RKO (cell line): ENCODE results near the gene NLRP9.

Experiments
- DNase-seq: peaks from one replicate; pipeline ENCODE4 v3.0.0-alpha.2; 2016; ENCODE audit warnings: low spot score

NLRP9 gene

DNA sequence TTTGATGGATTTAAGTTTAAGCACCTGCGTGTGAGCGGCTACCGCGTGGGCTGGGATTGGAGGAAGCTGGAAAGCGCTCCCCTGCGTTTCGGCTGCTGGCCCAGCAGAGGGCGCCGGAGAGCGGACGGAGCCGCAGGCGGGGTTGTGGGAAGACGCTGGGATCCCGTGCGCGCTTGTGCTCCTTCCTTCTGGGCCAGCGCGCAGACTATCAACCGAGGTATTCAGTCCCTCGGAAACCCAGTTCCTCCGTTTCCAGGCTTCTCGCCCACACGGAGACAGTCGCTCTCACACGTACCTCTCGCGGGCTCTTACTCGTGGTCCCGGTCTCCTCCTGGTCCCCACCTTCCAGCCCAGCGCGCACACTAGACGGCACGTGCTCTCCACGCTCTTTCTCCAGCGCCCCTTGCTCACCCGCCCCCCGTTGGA lies 34.4 kb downstream of the NLRP9 start:
- DNase-seq: no peak

DNA sequence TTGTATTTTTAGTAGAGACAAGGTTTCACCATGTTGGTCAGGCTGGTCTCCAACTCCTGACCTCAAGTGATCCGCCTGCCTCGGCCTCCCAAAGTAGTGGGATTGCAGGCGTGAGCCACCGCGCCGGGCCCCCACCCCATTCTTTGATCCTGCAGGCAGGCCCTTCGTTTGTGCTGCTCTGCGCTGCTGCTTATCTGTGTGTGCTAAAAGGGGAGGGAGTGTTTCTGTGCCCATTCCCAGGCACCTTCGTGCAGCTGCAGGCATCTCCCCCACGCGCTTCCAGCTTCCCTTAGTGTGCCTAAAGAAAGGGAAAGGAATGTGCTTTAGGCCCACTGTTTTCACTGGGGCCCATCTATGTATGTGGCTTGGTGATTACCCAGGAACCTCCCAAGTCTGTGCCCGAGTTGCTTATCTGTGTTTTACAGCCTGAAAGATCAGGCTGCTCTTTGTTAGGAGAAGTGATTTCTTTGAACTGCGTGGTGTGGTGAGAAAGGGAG lies 36.0 kb downstream of the NLRP9 start:
- DNase-seq: no peak

DNA sequence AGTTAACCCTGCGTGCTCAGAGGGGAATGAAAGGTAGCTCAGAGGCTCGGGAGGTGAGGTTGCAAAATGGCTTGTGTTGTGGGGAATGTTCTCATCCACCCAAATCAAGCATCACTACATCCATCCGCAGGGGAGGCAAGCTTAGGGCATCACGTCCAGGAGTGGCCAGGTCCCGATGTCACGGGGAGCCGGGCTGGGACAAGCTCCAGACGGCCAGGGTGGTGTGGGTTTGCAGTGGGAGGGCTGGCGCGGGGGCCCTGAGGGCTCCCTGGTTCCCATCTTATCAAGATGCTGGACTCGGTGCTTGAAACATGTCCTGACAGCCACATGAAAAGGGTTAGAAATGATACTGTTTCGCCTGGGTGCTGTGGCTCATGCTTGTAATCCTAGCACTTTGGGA lies 37.4 kb downstream of the NLRP9 start:
- DNase-seq: no peak

DNA sequence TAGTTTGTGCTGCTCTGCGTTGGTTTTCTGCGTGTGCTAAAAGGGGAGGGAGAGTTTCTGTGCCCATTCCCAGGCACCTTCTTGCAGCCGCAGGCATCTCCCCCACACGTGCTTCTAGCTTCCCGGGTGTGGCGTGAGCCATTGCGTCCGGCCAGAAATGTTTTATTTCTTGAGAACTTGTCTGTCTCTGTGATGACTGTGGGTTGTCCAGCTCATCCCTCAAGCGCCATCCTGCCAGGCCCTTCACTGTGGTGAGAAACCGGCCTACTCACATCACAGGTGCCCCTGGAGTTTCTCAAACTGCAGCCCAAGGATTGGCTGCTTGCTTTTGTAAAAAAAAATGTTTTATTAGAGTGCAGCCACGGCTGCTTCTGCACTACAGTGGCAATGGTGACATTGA lies 39.0 kb downstream of the NLRP9 start:
- DNase-seq: no peak

DNA sequence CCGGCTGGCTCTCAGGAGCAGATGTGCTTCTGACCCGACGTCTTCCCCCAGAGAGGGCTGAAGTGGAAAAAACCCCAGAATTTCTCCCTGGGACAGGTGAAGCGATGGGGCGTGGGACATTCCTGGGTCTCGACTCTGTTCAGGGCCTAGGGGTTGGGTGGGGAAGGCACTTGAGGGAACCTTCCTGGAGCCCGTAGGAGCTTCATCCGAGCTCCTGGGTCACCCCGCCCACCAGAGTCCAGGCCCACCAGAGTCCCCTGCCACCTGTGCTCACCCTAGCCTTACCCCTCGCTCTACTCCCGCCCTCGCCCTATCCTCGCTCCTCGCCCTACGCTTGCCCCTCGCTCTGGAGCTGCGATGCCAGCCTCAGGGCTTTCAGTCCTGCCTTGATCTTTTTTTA lies 39.9 kb downstream of the NLRP9 start:
- no peak for DNase-seq

DNA sequence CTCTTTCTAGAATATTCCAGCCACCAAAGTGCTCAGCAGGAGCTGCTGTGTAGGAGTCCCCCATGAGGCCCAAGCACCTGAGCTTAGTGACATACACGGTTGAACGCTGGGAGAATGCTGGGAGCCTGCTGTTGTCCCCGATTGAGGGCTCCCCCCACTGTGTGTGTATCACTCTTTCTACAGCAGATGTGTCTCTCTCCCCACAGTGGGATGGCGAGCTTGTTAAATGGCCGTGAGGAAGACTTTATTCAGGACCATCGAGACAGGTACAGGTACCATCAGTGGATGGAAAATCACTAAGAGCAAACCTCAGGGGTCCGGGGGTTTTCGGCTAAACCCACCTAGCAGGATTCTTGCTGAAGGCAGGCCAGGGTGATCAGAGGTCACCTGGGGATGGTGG lies 40.5 kb downstream of the NLRP9 start:
- DNase-seq: no peak

DNA sequence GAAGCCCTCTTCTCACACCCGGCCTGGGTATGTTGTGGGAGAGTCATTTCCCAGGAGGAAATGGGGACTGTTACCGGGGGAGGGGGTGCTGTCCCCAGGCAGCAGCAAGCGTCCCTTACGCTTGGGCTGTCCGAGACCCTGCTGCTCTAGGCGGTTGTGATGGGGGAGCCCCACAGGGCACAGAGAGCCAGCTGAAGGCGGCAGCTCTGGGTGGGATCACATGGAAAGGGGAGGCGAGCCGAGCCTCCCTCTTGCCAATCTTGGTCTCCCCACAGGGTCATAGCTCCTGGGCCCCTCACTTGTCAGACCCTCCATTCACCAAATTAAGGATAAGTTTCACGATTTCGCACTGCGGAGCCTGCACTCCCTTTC lies 41.1 kb downstream of the NLRP9 start:
- no peak for DNase-seq

DNA sequence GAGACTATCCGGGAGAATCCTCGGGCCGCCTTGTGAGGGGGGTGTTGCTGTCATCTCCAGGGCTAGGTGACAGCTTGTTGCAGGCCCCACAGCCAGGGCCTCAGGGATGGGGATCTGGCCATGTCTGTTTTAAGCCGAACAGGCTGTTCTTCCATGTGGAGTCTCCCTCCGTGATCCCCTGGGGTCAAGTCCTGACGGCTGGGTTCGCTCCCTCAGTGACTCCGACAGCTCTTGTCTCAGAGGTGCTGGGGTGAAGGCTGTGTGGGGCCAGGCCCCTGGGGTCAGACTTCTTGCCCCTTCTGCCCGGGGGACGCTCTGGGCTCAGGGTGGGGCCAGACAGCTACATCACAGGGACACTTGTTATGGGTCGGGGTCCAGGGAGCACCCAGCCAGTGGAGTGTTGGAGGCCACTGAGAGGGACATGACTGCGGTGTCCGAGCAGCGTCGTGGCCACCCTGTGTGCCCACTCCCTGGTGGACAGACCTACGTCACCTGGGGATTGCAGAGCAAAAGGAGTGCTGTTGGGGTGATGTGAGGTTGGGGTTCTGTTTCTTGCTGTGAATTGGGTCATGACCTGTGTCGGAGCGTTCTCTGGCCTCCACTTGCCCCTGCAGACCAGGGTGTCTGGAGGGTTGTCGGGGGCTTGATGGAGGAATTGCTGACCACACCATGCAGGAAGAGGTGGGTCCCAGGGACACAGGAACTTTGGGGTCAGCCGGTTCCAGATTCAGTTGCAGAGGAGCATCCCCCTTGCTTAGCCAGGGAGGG lies 41.7 kb downstream of the NLRP9 start:
- DNase-seq: no peak

DNA sequence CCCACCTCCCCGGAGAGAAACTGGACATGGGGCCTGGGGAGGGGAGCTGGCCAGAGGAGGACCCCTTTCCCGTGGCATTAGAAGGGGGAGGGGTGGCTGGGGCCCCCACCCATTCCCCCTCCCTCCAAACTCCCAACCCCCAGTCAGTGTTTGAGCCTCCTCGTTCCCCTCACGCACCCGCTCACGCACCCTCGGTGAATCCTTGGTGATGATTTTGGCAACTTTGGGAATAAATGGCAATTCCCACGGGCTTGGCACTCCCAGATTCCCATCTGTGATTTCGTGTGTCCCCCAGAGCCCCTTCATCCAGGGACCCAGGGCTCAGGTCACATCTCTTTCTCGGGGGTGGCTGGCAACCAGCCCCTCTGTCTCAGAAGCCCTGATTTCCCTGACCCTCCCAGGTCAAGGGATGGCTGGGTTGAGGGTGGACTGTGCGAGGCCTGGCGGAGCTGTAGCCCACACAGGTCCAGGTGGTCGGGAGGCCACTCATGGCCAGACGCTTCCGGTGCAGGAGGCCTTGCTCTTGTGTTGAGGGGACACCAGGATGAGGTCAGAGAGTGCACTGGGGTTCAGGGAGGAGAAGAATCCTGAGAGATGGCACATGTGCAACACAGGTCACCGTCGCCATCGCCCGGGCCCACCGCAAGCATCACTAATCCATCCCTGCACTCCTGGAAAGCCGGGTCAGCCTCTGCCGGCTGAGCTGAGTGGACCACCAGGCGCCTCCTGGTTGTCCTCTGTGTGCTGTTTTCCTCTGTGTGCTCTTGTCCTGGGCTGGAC lies 42.5 kb downstream of the NLRP9 start:
- no peak for DNase-seq

DNA sequence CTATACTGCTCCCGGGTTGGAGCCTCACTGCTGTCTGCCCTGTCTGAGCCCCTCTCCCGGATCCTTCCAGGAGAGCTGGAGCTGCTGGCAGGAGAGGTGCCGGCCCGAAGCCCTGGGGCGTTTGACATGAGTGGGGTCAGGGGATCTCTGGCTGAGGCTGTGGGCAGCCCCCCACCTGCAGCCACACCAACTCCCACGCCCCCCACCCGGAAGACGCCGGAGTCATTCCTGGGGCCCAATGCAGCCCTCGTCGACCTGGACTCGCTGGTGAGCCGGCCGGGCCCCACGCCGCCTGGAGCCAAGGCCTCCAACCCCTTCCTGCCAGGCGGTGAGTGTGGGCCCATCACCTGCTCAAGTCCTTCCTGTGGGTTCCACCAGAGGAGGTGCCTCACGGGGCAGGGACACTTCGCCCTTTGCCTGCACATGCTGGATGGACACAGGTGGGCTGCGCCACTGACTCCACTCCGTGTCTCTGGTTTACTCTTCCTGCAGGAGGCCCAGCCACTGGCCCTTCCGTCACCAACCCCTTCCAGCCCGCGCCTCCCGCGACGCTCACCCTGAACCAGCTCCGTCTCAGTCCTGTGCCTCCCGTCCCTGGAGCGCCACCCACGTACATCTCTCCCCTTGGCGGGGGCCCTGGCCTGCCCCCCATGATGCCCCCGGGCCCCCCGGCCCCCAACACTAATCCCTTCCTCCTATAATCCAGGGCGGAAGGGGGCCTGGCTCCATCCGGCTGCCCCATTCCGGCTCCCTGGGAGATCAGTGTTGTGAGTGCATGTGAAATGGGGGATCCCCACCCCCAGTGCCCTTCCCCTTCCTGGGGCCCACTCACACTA lies 43.3 kb downstream of the NLRP9 start:
- DNase-seq: no peak

DNA sequence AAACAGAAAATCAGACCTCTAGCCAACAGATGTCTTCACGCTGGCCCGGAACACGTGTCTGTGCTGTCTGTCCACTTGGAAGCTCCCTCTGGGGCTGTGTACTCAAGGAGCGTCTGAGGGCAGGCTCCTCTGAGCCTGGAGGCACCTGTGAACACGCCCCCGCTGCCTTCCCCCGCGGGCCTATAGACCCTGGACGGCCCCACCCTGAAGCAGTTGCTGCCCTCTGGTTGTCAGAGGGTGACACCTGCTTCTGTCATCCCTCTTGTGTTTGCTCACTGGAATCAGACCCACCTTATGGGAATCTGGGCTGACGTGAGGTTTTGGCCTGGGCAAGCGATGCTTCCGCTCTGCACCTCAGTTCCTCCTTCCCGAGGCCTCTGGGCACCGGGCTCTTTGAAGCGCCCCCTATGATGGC lies 44.0 kb downstream of the NLRP9 start:
- DNase-seq: no peak

DNA sequence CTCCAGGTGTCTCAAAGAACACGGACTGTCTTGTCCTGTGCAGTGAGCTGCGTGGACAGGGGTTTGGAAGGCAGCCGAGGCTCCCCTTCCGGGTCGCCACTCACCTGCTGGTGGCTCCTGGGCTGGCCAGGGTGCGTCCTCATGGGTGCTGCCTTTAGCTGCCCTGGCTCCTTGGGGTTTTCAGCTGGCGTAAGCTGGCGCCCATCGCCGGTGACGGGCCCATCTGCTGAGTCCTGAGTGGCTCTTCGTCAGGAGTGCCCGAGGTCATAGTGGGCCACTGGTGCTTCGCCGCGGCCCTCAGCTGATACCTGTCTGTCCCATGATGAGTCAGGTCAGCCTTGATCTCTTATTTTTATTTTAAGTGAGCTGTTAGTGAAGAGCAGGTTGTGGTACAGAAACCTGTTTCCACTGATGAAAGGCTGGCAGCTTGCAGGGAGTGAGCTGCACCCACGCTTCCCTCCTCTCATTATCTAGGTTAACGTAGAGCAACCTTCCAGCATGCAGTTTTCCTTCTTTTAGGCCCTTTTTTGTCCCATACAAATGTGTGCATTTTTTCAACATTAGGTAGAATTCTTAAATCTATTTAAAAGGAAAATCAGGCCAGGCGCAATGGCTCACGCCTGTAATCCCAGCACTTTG lies 44.7 kb downstream of the NLRP9 start:
- DNase-seq: no peak

DNA sequence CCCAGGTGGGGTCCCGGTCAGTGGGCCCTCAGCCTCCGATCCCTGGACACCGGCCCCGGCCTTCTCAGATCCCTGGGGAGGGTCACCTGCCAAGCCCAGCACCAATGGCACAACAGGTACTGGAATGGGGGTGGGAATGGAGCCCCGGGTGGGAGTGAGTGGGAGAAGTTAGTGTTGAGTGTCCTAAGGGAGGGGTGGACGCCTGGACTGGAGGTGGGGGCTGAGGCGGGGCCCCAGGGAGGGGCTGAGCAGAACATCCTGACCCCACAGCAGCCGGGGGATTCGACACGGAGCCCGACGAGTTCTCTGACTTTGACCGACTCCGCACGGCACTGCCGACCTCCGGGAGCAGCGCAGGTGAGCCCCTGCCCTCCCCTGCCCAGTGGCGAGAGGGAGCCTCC lies 45.5 kb downstream of the NLRP9 start:
- DNase-seq: no peak

DNA sequence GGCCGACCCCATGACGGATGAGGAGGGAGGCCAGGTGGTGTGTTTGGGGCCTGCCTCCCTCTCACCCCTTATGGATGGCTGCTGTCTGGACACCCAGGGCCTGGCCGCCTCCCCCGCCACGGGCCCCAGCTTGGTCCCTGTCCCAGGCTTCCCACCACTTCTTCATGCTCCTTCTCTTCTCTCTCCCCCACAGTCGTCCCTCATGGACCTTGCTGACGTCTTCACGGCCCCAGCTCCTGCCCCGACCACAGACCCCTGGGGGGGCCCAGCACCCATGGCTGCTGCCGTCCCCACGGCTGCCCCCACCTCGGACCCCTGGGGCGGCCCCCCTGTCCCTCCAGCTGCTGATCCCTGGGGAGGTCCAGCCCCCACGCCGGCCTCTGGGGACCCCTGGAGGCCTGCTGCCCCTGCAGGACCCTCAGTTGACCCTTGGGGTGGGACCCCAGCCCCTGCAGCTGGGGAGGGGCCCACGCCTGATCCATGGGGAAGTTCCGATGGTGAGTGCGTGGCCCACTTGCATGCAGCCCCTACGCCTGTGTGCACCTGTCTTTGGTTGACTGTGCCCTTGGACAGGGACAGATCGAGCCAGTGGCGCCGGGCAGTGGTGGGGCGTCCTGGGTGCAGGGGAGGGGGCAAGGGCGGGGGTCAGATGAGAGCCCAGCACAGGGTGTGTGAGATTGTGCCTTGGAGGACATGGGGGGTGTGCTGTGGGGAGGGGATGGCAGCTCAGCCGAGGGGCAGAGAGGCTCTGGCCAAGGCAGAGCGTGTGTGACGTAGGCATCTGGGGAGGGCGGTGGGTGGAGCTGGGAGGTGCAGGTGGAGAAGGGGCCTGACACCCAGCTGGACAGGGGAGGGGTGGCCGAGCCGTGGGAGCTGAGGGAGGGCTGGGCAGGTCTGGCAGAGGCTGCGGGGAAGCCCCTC lies 46.4 kb downstream of the NLRP9 start:
- DNase-seq: no peak

DNA sequence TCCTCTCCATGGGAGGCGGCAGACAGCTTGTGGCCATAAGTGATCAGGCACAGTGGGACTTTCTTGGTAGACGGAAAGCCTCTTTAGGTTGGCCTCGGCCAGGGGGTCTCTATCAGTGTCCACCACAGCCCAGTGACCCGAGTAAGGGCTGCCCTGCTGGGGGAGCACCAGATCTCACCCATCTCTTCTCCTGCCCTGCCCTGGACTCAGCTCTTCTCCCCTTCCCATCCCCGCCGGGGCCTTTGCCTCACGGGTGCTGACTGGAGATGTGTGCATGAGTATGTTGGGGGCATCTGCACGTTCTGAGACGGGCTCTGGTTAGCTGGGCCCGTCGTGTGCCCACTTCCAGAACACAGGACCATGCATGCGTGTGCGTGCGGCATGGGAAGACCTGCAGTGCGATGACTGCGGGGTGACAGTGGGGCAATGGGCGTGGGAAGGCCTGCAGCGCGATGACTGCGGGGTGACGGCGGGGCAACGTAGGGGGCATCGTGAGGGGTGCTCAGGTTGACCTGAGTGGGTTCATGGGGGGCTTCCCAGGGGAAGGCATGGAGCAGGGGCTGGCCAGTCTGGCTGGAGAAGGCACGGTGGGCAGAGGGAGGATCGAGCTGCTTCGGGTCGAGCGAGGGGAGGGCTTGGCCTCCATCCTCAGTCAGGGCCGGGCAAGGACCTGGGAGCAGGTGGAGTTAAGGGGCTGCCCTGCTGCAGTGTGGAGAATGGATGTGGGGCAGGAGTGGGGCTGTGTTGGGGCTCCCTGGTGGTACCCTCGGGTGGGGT lies 47.2 kb downstream of the NLRP9 start:
- DNase-seq: no peak

DNA sequence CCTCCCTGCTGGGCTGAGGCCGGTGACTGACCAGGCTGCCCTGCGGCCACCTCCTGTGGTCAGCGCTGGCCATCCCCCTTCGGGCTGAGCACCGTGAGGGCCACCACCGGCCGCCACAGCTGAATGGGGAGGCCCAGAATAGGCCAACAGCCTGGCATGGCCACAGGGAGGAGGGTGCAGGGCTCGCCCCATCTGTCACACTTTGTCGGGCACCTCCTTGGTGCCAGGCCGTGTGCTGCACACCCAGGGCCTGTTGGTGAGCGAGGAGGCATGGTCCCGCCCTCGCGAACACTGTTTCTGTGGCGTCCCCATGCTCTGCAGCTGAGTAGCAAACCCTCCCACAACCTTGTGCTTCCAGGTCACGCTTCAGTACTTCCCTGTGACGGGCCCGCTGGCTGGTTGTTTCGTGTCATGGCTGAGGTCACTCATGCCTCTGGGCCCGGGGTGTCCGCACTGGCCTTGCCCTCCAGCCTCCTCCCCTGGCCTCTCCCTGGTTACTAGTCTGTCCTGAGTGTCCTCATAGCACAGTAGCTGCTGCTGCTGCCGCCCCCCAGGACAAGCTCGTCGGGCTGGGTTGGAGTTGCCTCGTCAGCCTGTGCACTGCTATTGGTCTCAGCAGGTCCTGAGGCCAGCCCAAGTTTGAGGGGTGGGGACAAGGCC lies 48.0 kb downstream of the NLRP9 start:
- no peak for DNase-seq

DNA sequence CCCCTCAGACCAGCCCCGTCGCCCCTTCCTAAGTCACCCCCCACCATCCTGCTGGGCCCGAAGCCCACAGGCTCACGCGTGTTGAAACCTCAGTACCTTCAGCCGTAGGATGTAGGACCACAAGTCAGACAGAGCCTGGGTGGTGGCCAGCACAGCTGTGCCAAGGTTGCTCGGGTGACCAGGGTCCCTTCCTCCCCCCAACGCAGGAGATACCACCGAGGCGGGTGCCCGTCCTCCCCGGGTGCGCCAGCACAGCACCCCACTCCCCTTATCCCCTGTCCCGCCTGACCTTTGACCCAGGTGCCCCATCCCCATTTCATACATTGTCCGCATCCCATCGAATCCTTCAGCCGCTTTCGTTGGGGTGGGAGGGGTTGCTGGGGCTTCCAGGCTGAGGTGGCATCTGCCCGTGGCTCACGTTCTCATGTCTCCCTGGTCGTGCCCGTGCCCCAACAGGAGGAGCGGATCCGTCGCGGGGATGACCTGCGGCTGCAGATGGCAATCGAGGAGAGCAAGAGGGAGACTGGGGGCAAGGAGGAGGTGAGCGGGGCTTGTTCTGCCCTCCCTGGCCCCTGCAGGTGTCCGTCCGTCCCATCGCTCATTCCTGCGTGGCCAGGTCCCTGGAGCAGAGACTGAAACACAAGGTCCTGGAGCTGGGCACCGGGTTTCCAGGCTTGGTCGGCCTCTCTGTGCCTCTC lies 48.6 kb downstream of the NLRP9 start:
- DNase-seq: no peak

DNA sequence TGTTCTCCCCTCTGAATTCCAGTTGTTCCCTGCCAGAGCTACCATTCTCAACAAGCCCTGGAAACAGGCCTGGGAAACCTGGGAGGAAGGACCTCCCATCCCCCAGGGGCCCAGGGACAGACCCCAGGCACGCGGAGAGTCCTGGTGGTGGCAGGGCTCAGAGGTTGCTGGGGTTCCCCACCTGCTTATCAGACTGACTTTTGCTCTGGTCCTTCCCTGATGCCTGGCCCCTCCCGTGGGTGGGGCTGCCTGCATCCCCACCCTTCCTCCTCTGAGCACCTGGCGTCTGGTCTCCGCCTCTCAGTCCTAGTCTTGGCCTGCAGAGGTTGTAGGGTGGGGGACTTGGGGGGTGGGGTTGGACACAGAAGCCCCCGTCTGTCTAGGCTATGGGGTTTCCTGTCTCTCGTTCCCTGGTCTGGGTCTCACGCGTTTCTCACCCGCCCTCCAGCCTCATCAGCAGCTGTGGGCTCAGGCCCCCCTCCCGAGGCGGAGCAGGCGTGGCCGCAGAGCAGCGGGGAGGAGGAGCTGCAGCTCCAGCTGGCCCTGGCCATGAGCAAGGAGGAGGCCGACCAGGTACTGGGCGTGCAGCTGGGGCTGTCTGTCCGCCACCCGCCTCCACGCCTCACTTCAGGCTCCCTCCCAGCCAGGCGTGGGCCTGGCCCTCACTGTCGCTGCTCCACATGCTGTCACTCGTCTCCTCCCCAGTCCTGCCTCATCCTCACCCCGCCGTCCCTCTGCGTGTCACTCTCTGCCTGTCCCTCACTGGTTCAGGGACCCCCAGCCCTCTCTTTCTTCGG lies 49.6 kb downstream of the NLRP9 start:
- DNase-seq: no peak
